ENCODE results near the gene WBP1L.
"Not testable (repeated sequence)": the region's sequence is repeated elsewhere in the genome, so short reads cannot be mapped to it uniquely, and the experiment has no call there.

The WBP1L gene

GRCh38 chr10:102814453-102814871 lies 70.7 kb downstream of the WBP1L start:
- H3K4me3 ChIP-seq (ENCODE audit: low read depth, low read length): no peak overlapping the region
- TF ChIP-seq, protein P1, sequence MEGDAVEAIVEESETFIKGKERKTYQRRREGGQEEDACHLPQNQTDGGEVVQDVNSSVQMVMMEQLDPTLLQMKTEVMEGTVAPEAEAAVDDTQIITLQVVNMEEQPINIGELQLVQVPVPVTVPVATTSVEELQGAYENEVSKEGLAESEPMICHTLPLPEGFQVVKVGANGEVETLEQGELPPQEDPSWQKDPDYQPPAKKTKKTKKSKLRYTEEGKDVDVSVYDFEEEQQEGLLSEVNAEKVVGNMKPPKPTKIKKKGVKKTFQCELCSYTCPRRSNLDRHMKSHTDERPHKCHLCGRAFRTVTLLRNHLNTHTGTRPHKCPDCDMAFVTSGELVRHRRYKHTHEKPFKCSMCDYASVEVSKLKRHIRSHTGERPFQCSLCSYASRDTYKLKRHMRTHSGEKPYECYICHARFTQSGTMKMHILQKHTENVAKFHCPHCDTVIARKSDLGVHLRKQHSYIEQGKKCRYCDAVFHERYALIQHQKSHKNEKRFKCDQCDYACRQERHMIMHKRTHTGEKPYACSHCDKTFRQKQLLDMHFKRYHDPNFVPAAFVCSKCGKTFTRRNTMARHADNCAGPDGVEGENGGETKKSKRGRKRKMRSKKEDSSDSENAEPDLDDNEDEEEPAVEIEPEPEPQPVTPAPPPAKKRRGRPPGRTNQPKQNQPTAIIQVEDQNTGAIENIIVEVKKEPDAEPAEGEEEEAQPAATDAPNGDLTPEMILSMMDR (IDR thresholded peaks at IDR 0.05; ENCODE audit: low read depth, low read length, missing control alignments): no peak
- DNase-seq (ENCODE audit: low read depth): no peak
- in situ Hi-C loops (cut with HindIII; ENCODE audit: low sequenced_read_pairs): no loop called here

GRCh38 chr10:102814873-102815661 lies 71.3 kb downstream of the WBP1L start:
- no peak for DNase-seq (ENCODE audit: low read depth)
- TF ChIP-seq, protein P1 (IDR thresholded peaks at IDR 0.05; ENCODE audit: low read depth, low read length, missing control alignments): no peak
- in situ Hi-C loops (cut with HindIII; ENCODE audit: low sequenced_read_pairs): no loop called here
- H3K4me3 ChIP-seq (ENCODE audit: low read depth, low read length): no peak overlapping the region

DNA sequence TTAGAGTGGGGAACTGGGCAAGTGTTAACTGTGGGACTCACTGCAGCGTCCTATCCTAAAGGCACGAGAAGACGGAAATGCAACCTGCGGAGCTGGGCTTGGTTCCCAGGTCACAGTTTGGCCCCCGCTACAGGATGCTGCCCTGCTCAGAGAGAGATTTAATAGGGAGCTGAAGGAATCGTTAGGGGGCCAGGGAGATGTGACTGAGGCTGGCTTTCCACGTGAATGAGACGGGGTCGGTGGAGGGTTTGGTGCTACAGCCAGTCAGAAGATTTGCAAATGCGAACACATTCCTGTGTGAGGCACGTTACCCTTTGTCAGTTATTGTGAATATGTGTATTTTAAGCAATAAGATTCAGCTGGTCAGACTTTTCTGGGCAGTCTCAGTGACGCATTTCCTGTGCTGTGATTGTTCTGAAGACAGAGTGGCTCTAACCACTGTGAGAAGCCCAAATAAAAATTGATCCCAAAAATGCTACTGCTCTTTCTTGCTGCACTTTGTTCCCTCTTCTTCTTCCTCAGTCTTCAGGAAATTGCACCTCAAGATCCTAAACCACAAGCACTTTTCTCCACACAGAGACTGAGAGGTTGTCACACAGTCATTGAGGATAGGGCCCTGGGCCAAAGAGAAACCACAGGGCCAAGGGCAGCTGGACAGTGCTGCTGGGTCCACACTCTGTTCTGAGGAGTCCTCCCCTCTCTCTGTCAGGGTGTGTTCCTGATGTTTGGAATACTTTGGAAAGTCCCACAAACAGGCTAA lies 72.2 kb downstream of the WBP1L start:
- H3K4me3 ChIP-seq (ENCODE audit: low read depth, low read length): no peak overlapping the region
- TF ChIP-seq, protein P1 (IDR thresholded peaks at IDR 0.05; ENCODE audit: low read depth, low read length, missing control alignments): no peak
- peak; percentile 79 for DNase-seq (ENCODE audit: low read depth)
- in situ Hi-C loops (cut with HindIII; ENCODE audit: low sequenced_read_pairs): no loop called here

DNA sequence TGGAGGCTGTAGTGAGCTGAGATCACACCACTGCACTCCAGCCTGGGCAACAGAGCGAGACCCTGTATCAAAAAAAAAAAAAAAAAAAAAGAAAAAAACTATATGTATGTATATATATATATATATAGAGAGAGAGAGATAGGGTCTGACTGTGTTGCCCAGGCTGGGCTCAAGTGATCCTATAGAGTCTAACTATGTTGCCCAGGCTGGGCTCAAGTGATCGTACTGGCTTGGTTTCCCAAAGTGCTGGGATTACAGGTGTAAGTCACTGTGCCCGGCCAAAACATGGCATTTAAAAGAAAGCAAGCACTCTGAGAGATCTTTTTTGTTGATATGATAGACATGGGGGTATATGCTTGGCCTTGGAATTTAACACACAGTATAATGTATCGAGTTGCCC lies 73.4 kb downstream of the WBP1L start:
- no peak overlapping the region for H3K4me3 ChIP-seq (ENCODE audit: low read depth, low read length)
- DNase-seq (ENCODE audit: low read depth): no peak
- TF ChIP-seq, protein P1 (IDR thresholded peaks at IDR 0.05; ENCODE audit: low read depth, low read length, missing control alignments): no peak
- in situ Hi-C loops (cut with HindIII; ENCODE audit: low sequenced_read_pairs): no loop called here

GRCh38 chr10:102819054-102819453 lies 75.3 kb downstream of the WBP1L start:
- no peak overlapping the region for H3K4me3 ChIP-seq (ENCODE audit: low read depth, low read length)
- TF ChIP-seq, protein P1 (IDR thresholded peaks at IDR 0.05; ENCODE audit: low read depth, low read length, missing control alignments): no peak
- in situ Hi-C loops (cut with HindIII; ENCODE audit: low sequenced_read_pairs): no loop called here
- DNase-seq (ENCODE audit: low read depth): no peak

DNA sequence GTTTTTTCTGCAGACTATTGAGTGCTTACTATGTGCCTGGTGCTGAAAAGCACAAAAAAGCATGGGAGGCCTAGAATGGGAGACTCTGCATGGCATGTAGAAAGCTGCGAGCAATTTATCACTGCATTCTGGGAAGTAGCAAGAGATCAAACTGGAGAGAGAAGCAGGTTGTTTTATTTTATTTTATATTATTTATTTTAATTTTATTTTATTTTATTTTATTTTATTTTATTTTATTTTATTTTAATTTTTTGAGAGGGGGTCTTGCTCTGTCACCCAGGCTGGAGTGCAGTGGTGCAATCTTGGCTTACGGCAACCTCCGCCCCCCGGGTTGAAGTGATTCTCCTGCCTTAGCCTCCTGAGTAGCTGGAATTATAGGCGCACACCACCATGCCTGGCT lies 76.3 kb downstream of the WBP1L start:
- in situ Hi-C loops (cut with HindIII; ENCODE audit: low sequenced_read_pairs); DNase-seq (ENCODE audit: low read depth); H3K4me3 ChIP-seq (ENCODE audit: low read depth, low read length): not testable (repeated sequence)

GRCh38 chr10:102822222-102822621 lies 78.5 kb downstream of the WBP1L start:
- TF ChIP-seq, protein P1 (IDR thresholded peaks at IDR 0.05; ENCODE audit: low read depth, low read length, missing control alignments): no peak
- no peak for DNase-seq (ENCODE audit: low read depth)
- in situ Hi-C loops (cut with HindIII; ENCODE audit: low sequenced_read_pairs): no loop called here
- H3K4me3 ChIP-seq (ENCODE audit: low read depth, low read length): no peak overlapping the region

Data from astrocyte of the cerebellum (primary cell).